PC-3 (cell line): ENCODE data around the gene ZMIZ2.

ENCODE experiments used
- EZH2 ChIP-seq: fragments of 300-600 bp; sonication (generic); IDR thresholded peaks from one replicate; pipeline ENCODE4 v1.6.1; 2017; ENCODE audit warnings: antibody characterized with exemption, mild to moderate bottlenecking, low read length; ENCODE audit not compliant: unreplicated experiment
- EZH2phosphoT487 ChIP-seq: fragments of 300-600 bp; sonication (generic); IDR thresholded peaks from 2 replicates; pipeline ENCODE4 v1.6.1; 2018; ENCODE audit warnings: mild to moderate bottlenecking, antibody characterized with exemption, low read length, borderline replicate concordance
- TF ChIP-seq, protein P1 (sequence below): fragments of 300-600 bp; sonication (generic); conservative IDR thresholded peaks from 2 replicates; pipeline ENCODE4 v1.5.1; 2017; ENCODE audit warnings: antibody characterized with exemption, low read depth, mild to moderate bottlenecking, low read length

DNA sequence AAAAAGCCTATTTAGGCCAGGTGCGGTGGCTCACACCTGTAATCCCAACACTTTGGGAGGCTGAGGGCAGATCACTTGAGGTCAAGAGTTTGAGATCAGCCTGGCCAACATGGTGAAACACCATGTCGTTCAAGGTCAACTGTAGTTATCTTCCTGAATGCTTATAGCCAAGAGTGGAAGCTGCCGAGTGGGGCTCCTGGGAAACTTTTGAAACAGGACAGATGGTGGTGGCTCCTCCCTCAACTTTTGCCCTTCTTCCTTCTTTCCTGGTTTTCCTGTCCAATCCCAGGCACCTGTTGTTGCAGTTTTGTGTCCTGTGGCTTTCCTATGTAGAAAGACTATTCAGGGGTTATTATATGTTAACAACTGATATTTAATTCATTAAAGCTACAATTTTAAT lies 39.1 kb downstream of the ZMIZ2 start:
- TF ChIP-seq, protein P1, sequence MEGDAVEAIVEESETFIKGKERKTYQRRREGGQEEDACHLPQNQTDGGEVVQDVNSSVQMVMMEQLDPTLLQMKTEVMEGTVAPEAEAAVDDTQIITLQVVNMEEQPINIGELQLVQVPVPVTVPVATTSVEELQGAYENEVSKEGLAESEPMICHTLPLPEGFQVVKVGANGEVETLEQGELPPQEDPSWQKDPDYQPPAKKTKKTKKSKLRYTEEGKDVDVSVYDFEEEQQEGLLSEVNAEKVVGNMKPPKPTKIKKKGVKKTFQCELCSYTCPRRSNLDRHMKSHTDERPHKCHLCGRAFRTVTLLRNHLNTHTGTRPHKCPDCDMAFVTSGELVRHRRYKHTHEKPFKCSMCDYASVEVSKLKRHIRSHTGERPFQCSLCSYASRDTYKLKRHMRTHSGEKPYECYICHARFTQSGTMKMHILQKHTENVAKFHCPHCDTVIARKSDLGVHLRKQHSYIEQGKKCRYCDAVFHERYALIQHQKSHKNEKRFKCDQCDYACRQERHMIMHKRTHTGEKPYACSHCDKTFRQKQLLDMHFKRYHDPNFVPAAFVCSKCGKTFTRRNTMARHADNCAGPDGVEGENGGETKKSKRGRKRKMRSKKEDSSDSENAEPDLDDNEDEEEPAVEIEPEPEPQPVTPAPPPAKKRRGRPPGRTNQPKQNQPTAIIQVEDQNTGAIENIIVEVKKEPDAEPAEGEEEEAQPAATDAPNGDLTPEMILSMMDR, result no peak
- TF ChIP-seq EZH2phosphoT487, result no peak
- no peak for TF ChIP-seq EZH2
